ENCODE results near the gene PLCB3. TPM values are rescaled to one million over a fixed set of nuclear protein-coding genes. Genes with fewer than 3 reads are reported as not detected.

The PLCB3 gene
- total RNA-seq, 4 donors from 2014 or later: 64.5 to 115 (median 91.2) TPM

DNA sequence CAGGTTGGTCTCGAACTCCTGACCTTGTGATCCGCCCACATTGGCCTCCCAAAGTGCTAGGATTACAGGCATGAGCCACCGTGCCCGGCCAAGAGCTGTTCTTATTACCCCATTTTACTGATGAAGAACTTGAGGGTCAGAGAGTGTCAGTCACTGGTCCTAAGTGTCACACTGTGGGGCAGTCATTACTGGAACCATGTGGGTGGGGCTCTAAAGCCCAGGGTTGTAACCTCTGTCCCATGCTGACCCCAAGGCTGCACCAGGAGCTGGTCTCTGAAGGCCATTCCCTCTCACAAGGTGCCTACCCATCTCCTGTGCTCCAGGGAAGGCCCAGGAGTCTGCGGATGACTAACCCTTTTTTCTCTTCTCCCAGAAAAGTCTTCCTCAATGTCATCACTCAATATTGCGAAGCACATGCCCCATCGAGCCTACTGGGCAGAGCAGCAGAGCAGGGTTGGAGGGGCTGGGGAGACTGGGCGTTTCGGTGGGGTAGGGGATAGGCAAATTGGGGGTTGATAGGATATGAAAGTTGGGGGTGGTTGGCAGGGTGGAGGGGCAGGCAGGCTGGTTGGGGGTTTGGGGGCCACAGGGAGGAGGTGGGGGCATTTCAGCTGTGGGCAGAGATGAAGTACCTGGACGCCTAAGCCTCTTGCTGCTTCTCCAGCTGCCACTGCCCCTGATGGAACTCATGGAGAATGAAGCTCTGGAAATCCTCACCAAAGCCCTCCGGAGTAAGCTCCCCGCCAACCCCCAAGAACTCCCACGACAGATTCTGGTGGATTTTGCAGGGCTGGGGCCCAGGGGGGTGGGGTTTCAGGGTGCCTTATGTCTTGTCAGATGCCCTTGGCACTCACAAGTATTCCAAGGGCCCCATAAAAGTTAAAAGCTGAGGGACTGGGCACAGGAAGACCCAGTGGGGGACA lies 52.0 kb downstream of the PLCB3 start:
- in situ Hi-C loops (cut with MboI; ENCODE audit: low pct_ligation_motif_present in 1 of 4, low pct_unique_long_range_greater_than_20kb in 1 of 4, low sequenced_read_pairs in 3 of 4) (loop anchor here in 2 of 4 donors (5.0 kb wide), 1 partner anchor 101 kb away; no protein-coding TSS in a partner anchor), intact Hi-C loops (cut with DNase I; ENCODE audit: low total_unique reads) (loop anchor here (5.0 kb wide), 1 partner anchor 51 kb away; the partner anchor contains the start of gene PLCB3)
- Histone ChIP-seq H3K27ac (peak overlapping the region; percentile 90 to 99 (median 98)), H3K36me3 (no peaks in the 10 kb centered on the region), H3K4me1 (peaks cover 22 to 51% (median 45%) of the 10 kb centered on the region in 4 donors), H3K9me3 (no peaks in the 10 kb centered on the region), H3K27me3 (peaks cover 33% of the 10 kb centered on the region), H3K4me3 (peak overlapping the region in 1 of 4 donors; percentile 65)
- TF ChIP-seq, protein P1, sequence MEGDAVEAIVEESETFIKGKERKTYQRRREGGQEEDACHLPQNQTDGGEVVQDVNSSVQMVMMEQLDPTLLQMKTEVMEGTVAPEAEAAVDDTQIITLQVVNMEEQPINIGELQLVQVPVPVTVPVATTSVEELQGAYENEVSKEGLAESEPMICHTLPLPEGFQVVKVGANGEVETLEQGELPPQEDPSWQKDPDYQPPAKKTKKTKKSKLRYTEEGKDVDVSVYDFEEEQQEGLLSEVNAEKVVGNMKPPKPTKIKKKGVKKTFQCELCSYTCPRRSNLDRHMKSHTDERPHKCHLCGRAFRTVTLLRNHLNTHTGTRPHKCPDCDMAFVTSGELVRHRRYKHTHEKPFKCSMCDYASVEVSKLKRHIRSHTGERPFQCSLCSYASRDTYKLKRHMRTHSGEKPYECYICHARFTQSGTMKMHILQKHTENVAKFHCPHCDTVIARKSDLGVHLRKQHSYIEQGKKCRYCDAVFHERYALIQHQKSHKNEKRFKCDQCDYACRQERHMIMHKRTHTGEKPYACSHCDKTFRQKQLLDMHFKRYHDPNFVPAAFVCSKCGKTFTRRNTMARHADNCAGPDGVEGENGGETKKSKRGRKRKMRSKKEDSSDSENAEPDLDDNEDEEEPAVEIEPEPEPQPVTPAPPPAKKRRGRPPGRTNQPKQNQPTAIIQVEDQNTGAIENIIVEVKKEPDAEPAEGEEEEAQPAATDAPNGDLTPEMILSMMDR (IDR thresholded peaks at IDR 0.05): no peak
- no peak for TF ChIP-seq POLR2AphosphoS5 (IDR thresholded peaks at IDR 0.05)
- TF ChIP-seq EP300 (IDR thresholded peaks at IDR 0.05; ENCODE audit: low read depth): no peak
- TF ChIP-seq POLR2A (IDR thresholded peaks at IDR 0.05): no peak
- WGBS, 2 donors (ENCODE audit: low coverage in 1 of 2): 82% methylated on average over 13 of the region's 13 CpGs; no CpG with 5 or more reads in 1 of the 2 donors
- no peak for DNase-seq

DNA sequence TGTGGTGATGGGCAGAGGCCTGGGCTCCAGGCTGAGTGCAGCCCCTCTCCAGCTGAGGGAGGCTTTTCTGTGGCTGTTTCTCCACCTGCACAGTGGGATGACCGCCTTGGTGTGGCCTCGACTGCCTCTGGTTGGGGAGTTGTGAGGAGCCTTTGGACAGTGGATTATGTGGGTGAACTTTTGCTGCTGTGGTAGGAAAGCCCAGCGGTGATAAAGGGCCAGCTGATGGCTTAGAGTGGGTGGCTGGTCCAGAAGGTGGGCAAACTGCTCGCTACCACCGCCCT lies 52.6 kb downstream of the PLCB3 start:
- no peak for DNase-seq
- WGBS, 2 donors (ENCODE audit: low coverage in 1 of 2): 20 to 44% methylated on average over 2 to 5 of the region's 5 CpGs
- Histone ChIP-seq H3K27ac (peak overlapping the region; percentile 90 to 99 (median 98)), H3K27me3 (peaks cover 27% of the 10 kb centered on the region), H3K36me3 (no peaks in the 10 kb centered on the region), H3K9me3 (no peaks in the 10 kb centered on the region), H3K4me3 (peak overlapping the region in 3 of 4 donors; percentile 32 to 81 (median 65)), H3K4me1 (peaks cover 21 to 50% (median 45%) of the 10 kb centered on the region in 4 donors)
- intact Hi-C loops (cut with DNase I; ENCODE audit: low total_unique reads) (loop anchor here (5.0 kb wide), 1 partner anchor 52 kb away; the partner anchor contains the start of gene PLCB3), in situ Hi-C loops (cut with MboI; ENCODE audit: low pct_ligation_motif_present in 1 of 4, low pct_unique_long_range_greater_than_20kb in 1 of 4, low sequenced_read_pairs in 3 of 4) (loop anchor here in 2 of 4 donors (5.0 kb wide), 1 partner anchor 102 kb away; no protein-coding TSS in a partner anchor)
- TF ChIP-seq POLR2A (IDR thresholded peaks at IDR 0.05): no peak
- no peak for TF ChIP-seq POLR2AphosphoS5 (IDR thresholded peaks at IDR 0.05)
- TF ChIP-seq, protein P1 (IDR thresholded peaks at IDR 0.05): no peak
- TF ChIP-seq EP300 (IDR thresholded peaks at IDR 0.05; ENCODE audit: low read depth): no peak

DNA sequence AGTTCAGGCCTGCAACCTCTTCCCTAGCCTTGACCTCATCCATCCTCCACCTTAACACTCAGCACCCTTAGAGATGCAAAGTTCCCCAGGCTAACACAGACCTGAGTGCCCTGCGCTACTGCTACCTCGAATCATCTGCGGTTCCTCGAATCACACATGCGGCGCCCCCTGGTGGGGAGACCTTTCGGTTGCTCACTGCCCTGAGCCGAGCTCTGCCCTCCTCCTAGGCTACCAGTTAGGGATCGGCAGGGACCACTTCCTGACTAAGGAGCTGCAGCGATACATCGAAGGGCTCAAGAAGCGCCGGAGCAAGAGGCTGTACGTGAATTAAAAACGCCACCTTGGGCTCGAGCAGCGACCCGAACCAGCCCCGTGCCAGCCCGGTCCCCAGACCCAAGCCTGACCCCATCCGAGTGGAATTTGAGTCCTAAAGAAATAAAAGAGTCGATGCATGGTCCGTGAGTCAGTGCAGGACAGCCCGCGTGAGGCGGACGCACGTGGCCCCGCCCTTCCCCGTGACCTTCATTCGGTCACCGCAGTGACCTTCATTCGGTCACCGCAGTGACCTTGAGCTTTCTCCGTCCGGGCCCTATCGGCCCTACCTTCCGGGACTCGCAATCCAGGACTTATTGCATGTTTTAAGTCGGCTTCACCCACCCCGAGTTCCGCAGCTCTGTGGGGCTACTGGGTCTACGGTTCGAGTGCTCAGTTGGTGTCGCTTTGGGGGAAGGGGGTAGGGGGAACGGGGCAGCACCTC lies 53.2 kb downstream of the PLCB3 start:
- peak; percentile 97 for DNase-seq
- H3K4me3 ChIP-seq: peak overlapping the region; percentile 32 to 81 (median 62)
- peaks cover 18 to 45% (median 40%) of the 10 kb centered on the region in 4 donors for H3K4me1 ChIP-seq
- peaks cover 21% of the 10 kb centered on the region for H3K27me3 ChIP-seq
- peak overlapping the region; percentile 90 to 99 (median 98) for H3K27ac ChIP-seq
- WGBS, 2 donors (ENCODE audit: low coverage in 1 of 2): 0% methylated on average over 10 to 40 of the region's 46 CpGs
- no peaks in the 10 kb centered on the region for H3K36me3 ChIP-seq
- TF ChIP-seq, protein P1 (IDR thresholded peaks at IDR 0.05): peak; percentile 86 to 98 (median 90)
- TF ChIP-seq POLR2AphosphoS5 (IDR thresholded peaks at IDR 0.05) (peak; percentile 41 to 65 (median 48)), EP300 (IDR thresholded peaks at IDR 0.05; ENCODE audit: low read depth) (no peak), POLR2A (IDR thresholded peaks at IDR 0.05) (peak; percentile 69)
- in situ Hi-C loops (cut with MboI; ENCODE audit: low pct_ligation_motif_present in 1 of 4, low pct_unique_long_range_greater_than_20kb in 1 of 4, low sequenced_read_pairs in 3 of 4) (loop anchor here in 2 of 4 donors (5.0 kb wide), 1 partner anchor 102 kb away; no protein-coding TSS in a partner anchor), intact Hi-C loops (cut with DNase I; ENCODE audit: low total_unique reads) (loop anchor here (5.0 kb wide), 1 partner anchor 52 kb away; the partner anchor contains the start of gene PLCB3)
- H3K9me3 ChIP-seq: no peaks in the 10 kb centered on the region
